ENCODE results near the gene RIMBP2. TPM values are rescaled to one million over a fixed set of nuclear protein-coding genes. Genes with fewer than 3 reads are reported as not detected.

Gene RIMBP2
- total and polyA plus RNA-seq, 9 of the 15 experiments (the other 6 are each of a cell fraction or from before 2014, with no cell fraction given): not detected

- TF ChIP-seq MNT (conservative IDR thresholded peaks at IDR 0.05) (no peak), ZNF79 (CRISPR knock-in tag; IDR thresholded peaks at IDR 0.05; ENCODE audit: low read depth) (no peak), SPI1 (IDR thresholded peaks at IDR 0.05; ENCODE audit: borderline replicate concordance, low read depth, low read length) (peak; percentile 68)
Measured at GRCh38 chr12:130747867-130748740, 32.0 kb upstream of the RIMBP2 start (continued).

GRCh38 chr12:130746546-130746945 lies 30.4 kb upstream of the RIMBP2 start:
- Histone ChIP-seq H3K4me3 (no peak overlapping the region), H3K27me3 (ENCODE audit: control insufficient read depth in 2 of 2, insufficient read depth in 2 of 2, low read length in 2 of 2) (peaks cover 5 to 17% of the 10 kb centered on the region in 2 experiments; a peak in 4 of 5 replicates), H3K9ac (ENCODE audit: insufficient read depth in 1 of 2, low read depth in 2 of 2, low read length in 2 of 2) (no peak overlapping the region), H3K36me3 (ENCODE audit: control insufficient read depth, insufficient read depth, low read length) (no peaks in the 10 kb centered on the region), H2AFZ (ENCODE audit: low read depth, low read length) (no peak overlapping the region), H3K27ac (ENCODE audit: extremely low read depth, low read depth, low read length) (no peak overlapping the region), H4K20me1 (replicated peaks; ENCODE audit: control insufficient read depth, insufficient read depth, low read length) (no peaks in the 10 kb centered on the region), H3K4me1 (replicated peaks in 1 of 2; ENCODE audit: control insufficient read depth in 2 of 2, insufficient read depth in 2 of 2, low read length in 2 of 2) (no peaks in the 10 kb centered on the region), H3K9me3 (replicated peaks; ENCODE audit: control insufficient read depth, insufficient read depth, low read depth, low read length) (no peaks in the 10 kb centered on the region), H3K4me2 (ENCODE audit: insufficient read depth, low read length) (no peak overlapping the region), H3K79me2 (ENCODE audit: control insufficient read depth, insufficient read depth, low read length) (no peaks in the 10 kb centered on the region), H3K9me1 (ENCODE audit: control insufficient read depth, insufficient read depth, low read length) (no peaks in the 10 kb centered on the region)
- CTCF ChIA-PET (ENCODE audit: low intra/inter-chr PET ratio): no interaction called here
- intact Hi-C loops (cut with micrococcal nuclease): loop anchor here (5.0 to 10.0 kb wide), 3 partner anchors 84 to 404 kb away; no protein-coding TSS in a partner anchor
- ATAC-seq (no peak), DNase-seq (ENCODE audit: extremely low read depth in 1 of 4, low spot score in 3 of 4) (no peak), FAIRE-seq (no peak)
- no TSS peak for BruUV-seq (replicated peaks)
- in situ Hi-C loops (cut with MboI): loop anchor here (25.0 kb wide), 1 partner anchor 709 kb away; no protein-coding TSS in a partner anchor
- POLR2A ChIA-PET: interaction anchor here (0.7 kb wide), 1 partner anchor 34 kb away, joined by 3 read pairs; no protein-coding TSS in a partner anchor
- WGBS (ENCODE audit: insufficient coverage, low coverage, missing lambda C conversion rate): 0% methylated on average over 9 of the region's 9 CpGs
- TF ChIP-seq PREB (CRISPR knock-in tag; IDR thresholded peaks at IDR 0.05): no peak
- TF ChIP-seq MEF2D (tag; conservative IDR thresholded peaks at IDR 0.05; ENCODE audit: low read depth): no peak
- TF ChIP-seq, protein P1, sequence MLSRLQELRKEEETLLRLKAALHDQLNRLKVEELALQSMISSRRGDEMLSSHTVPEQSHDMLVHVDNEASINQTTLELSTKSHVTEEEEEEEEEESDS (CRISPR knock-in tag; IDR thresholded peaks at IDR 0.05): no peak
- TF ChIP-seq, protein P2, sequence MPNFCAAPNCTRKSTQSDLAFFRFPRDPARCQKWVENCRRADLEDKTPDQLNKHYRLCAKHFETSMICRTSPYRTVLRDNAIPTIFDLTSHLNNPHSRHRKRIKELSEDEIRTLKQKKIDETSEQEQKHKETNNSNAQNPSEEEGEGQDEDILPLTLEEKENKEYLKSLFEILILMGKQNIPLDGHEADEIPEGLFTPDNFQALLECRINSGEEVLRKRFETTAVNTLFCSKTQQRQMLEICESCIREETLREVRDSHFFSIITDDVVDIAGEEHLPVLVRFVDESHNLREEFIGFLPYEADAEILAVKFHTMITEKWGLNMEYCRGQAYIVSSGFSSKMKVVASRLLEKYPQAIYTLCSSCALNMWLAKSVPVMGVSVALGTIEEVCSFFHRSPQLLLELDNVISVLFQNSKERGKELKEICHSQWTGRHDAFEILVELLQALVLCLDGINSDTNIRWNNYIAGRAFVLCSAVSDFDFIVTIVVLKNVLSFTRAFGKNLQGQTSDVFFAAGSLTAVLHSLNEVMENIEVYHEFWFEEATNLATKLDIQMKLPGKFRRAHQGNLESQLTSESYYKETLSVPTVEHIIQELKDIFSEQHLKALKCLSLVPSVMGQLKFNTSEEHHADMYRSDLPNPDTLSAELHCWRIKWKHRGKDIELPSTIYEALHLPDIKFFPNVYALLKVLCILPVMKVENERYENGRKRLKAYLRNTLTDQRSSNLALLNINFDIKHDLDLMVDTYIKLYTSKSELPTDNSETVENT (CRISPR knock-in tag; IDR thresholded peaks at IDR 0.05): no peak
- no peak for TF ChIP-seq ZZZ3 (IDR thresholded peaks at IDR 0.05)
- TF ChIP-seq GATAD2A (IDR thresholded peaks at IDR 0.05): no peak

Measured in K562 (cell line).